GM08714 (cell line): ENCODE data around the gene UBAP1L.
"Not testable (repeated sequence)": the region's sequence is repeated elsewhere in the genome, so short reads cannot be mapped to it uniquely, and the experiment has no call there.

Experiments used
- H3K4me3 ChIP-seq: fragments of 200-500 bp; sonication (Bioruptor generic); 2 replicates; pipeline ENCODE4 v1.5.1; 2014; ENCODE audit warnings: mild to moderate bottlenecking, low read length, inconsistent platforms
- ZNF274 ChIP-seq: IDR thresholded peaks from 2 replicates; pipeline ENCODE4 v1.6.1; 2012; ENCODE audit warnings: mild to moderate bottlenecking, low read depth, low read length

The UBAP1L gene

DNA sequence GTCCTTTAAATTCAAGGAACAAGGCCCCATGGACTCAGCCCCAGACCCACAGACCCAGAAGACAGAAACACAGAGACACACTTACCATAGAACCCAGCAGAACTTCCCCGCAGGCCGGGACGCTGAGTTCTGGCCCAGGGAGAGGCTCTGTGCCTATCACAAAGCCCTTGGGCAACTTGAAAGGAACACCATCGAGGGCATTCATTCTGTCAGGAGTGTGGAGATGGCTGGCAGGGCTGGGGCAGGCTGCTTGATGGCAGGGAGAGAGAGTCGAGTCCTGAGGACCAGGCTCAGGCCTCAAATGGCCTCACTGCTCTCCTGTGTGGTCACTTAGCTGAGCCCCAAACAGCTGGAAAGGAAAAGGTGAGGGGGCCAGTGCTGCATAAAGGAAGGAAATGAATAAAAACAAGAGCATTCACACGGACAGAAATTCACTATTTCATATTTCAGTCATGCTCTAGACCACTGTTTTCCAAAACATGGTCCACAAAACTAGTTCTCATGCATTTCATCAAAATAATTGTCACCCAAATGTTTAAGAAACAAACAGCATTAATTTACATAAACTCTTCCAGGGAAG lies 8.9 kb downstream of the UBAP1L start:
- no peak overlapping the region for H3K4me3 ChIP-seq
- TF ChIP-seq ZNF274 = no peak

DNA sequence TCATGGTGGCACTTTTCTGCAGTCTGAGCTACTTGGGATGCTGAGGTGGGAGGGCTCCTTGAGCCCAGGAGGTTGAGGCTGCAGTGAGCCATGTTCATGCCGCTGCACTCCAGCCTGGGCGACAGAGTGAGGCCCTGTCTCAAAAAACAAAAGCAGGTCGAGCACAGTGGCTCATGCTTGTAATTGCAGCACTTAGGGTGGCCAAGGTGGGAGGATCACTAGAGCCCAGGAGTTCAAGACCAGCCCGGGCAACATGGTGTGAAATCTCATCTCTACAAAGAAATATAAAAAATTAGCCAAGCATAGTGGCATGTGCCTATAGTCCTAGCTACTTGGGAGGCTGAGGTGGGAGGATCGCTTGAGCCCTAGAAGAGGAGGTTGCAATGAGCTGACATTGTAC lies 10.0 kb downstream of the UBAP1L start:
- no peak overlapping the region for H3K4me3 ChIP-seq
- TF ChIP-seq ZNF274 = no peak

DNA sequence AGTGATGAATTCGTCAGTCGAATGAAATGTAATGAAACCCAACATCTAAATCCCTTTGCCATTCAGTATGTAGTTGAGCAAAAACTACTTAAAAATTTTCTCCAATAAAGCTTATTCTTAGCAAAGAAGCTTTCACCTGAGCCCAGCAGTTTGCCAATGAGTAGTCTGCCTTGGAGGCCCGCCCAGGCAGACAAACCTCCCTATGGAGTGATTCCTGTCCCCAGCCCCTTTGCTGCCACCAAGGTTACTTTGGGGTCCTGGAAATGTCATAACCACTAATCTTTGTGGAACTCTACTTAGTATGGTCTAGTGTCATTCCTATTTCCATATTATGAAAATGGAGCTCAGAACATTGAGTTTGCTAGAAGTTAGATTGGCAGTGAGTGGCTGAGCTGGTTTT lies 12.1 kb downstream of the UBAP1L start:
- no peak overlapping the region for H3K4me3 ChIP-seq
- TF ChIP-seq ZNF274 = no peak

DNA sequence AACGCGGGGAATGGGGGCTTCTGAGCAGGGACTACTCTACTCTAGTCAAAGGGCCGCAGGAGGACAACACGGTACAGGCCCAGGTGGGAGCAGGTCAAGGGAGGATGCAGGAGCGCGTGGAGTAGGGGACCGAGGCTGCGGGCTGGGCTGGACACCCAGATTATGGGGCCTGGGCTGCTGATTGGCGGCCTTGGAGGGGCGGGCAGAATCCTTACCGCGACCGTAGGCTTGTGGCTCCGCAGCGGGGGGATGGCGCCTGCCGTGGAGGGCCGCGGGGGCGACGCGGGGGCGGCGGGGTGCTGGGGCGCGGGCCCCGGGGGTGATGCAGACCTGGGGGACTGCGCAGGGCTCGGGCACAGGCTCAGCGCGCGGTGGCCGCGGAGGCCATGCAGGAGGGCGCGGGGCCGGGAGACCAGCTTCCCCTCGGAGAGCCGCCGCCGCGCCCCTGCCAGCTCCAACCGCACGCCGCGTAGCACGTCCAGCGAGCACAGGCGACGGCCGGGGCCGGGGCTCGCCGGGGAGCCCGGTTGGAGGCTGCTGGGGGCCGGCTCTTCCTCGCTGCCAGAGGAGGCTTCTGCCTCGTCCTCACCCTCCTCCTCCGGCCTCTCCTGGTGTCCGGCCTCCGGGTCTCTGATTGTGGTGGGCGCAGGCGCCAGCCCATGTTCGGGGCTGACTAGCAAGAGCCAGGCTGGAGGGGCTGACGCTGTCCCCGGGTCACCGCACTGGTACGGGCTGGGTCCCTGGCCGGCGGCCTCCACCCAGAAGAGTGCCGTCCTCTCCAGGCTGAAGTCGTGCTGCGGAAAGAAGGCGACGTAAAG lies 12.9 kb downstream of the UBAP1L start:
- no peak for TF ChIP-seq ZNF274
- H3K4me3 ChIP-seq = no peak overlapping the region

DNA sequence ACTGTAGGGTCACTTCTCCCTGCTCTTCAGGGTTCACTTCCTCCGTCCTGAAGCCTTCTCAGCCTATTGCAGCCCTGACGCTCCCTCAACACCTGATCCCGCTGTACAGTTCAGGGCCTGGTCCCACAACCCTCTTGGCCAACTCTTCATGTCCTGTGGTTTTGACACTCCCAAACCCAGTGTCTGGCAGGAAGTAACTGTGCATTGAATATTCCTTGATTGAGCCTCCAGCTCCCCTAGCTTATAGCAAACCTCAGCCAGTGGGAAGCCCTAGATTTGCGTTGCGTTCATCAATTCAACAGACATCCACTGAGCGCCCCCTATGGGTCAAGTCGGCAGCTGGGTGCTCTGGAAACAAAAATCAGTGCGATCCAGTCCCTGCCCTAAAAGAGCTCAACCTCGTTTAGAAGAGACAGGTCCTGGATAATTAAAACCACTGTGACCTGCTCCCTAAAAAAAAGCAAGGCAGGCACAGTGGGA lies 13.5 kb downstream of the UBAP1L start:
- no peak for TF ChIP-seq ZNF274

DNA sequence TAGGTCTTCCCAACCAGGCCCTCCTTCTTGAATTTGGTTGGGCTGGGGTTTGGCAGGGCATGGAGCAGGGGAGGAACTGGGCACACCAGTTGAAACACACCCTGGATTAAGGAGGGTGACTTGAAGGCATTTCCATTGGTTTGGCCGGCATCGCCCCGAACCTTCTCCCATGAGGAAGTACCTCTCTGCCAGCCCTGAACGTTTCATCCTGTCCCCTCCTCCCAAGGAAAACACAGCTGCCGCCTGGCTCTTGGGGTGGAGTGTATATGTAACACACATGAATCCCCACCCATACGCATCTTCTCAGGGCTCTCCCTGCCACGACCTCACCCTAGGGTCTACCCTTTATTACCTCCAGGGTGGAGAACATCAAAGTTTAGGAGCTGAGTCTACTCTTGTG lies 14.6 kb downstream of the UBAP1L start:
- TF ChIP-seq ZNF274 = no peak

More for the DNA sequence above, 13.5 kb downstream of the UBAP1L start:
- H3K4me3 ChIP-seq = no peak overlapping the region

DNA sequence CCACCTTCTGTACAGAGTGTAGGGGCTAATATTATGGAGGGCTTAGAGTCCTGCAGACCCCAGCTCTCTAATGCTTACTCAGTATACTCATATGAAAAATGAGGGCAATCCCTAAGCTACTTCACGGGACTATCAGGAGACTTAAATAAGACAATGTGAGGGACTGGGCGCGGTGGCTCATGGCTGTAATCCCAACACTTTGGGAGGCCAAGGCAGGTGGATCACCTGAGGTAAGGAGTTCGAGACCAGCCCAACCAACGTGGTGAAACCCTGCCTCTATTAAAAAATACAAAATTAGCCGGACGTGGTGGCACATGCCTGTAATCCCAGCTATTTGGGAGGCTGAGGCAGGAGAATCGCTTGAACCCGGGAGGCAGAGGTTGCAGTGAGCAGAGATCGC lies 15.2 kb downstream of the UBAP1L start:
- not testable (repeated sequence) for H3K4me3 ChIP-seq

More for the DNA sequence above, 14.6 kb downstream of the UBAP1L start:
- no peak overlapping the region for H3K4me3 ChIP-seq

DNA sequence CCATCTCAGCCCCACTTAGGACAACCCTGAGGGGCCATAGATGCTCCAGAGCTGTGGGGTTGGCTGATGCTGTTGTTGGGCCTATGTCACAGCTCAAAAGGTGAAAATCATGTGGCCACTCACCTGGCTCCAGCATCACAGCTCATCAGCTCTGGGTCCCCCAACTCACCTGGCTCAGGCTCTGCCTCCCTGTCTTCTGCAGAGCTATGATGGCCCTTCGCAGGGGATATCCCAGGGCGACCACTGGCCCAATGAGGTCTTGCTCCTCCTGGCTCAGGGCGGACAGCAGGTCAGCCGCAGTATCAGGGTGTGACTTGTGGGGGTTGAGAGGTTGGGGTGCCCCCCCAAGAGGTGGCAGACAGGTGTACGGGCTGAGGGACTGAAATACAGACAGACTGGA lies 15.7 kb downstream of the UBAP1L start:
- H3K4me3 ChIP-seq = no peak overlapping the region
- no peak for TF ChIP-seq ZNF274

DNA sequence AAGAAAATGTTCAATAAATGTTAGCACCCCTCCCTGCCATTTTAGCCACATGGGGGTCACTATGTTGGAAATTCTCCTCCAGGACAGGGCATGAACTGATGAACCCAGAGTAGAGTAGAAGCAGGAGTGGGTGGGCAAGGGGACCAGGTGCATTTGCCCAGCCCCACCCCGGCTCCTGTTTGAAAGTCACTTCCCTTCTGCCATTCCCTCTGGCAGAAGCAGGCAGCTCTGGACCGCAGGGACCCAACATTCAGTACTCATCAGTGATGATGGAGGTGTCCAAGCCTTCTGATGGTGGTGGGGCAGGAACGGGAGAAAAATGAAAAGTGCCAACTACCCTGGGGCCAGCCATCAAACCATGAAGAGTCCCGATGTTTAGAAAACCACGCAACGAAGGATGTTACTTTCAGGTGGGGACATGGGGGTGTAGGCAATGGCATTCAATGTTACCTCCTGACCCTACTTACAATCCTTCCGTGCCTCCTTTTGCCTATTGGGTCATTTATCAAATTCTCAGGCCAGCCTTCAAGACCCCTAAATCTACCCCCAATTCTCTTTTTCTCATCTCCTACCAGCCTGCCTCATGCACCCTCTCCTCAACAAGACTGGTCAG lies 17.2 kb downstream of the UBAP1L start:
- TF ChIP-seq ZNF274 = no peak

DNA sequence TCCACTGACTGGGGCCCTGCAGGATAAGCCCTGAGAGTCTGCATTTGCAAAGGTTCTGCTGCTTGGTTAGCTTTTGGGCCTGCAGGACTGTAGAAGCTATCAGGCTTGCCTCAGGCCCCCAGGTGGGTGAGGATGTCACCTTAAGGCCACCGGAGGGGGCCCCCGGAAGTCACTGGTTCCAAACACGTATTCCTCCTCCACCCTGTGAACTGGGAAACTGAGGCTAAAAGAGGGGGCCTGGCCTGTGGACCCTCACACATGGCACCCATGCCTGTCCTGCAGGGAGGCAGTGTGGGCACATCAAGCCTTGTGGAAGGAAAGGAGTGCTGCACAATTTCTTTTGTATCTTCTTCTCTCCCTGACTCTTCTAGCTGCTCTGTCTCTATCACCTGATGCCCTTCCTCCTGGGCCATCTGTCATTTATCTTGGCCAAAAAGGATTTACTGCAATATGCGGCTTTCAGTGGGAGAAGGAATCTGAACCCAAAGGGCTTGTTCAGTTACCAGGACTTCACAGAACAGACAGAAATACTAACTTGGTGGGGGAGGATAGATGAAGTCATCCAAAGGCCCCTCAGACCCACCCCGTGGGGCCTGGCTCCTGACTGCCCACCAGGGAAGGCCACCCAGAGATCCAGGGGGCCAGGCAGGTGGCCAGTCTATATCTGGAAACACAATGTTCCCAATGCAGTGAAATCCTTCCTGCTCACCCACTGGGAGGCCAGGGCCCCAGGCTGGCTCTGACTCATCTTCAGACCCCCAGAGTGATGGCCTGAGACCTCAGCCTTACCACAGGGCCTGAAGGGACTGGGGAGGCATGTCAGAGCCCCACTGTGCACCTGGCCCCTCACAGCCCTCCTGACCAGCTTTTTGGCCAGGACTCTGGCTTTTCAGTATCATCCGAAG lies 18.3 kb downstream of the UBAP1L start:
- TF ChIP-seq ZNF274 = no peak
- H3K4me3 ChIP-seq = no peak overlapping the region

More for the DNA sequence above, 17.2 kb downstream of the UBAP1L start:
- H3K4me3 ChIP-seq = no peak overlapping the region

DNA sequence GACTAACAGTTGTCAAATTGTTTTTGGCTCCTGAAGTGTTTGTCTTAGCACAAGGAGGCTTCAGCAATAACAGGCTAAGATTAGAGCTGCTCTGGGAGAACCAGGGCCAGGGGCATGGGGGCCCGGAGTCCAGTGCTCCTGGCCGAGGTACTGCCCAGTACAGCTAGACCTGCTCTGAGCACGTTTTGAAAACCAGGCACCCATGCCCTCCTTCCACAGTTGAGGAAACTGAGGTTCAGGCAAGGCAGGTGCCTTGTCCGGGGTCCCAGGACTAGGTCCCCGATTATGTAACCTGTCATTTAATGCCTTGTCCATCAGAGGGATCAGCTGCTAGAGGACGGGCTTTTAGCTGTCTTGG lies 19.3 kb downstream of the UBAP1L start:
- TF ChIP-seq ZNF274 = no peak
- H3K4me3 ChIP-seq = no peak overlapping the region

DNA sequence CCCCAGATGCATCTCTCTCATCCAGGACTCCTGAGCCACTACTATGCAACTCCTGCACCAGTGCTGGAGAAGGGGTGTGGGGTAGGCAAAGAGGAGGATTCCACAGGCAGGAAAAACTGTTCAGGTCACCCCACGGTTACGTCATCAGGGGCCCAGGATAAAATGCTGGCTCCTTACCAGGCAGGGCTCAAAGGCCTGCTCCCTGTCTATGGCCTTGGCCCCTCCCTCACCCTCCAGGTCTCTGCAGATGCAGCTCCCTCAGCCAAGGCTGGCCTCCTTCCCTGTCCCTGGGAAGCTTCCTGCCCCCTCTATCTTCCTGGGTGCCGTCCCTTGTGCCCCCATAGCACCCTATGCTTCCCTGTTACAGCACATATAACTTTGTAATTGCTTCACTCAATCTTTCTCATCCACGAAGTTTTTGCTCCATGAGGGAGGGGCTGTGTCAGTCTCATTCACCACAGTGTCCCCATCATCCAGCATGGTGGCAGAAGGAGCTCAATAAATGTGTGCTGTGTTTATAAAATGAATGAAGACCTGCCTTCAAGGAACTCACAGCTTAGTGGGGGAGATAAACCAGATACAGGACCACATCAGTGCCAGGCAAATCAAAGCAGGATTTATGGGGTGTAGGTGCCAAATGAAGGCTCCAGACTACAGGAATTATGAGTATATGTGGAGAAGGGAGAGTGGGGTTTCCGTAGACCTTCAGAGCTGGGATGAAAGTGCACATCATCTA lies 19.8 kb downstream of the UBAP1L start:
- no peak for TF ChIP-seq ZNF274
- no peak overlapping the region for H3K4me3 ChIP-seq

DNA sequence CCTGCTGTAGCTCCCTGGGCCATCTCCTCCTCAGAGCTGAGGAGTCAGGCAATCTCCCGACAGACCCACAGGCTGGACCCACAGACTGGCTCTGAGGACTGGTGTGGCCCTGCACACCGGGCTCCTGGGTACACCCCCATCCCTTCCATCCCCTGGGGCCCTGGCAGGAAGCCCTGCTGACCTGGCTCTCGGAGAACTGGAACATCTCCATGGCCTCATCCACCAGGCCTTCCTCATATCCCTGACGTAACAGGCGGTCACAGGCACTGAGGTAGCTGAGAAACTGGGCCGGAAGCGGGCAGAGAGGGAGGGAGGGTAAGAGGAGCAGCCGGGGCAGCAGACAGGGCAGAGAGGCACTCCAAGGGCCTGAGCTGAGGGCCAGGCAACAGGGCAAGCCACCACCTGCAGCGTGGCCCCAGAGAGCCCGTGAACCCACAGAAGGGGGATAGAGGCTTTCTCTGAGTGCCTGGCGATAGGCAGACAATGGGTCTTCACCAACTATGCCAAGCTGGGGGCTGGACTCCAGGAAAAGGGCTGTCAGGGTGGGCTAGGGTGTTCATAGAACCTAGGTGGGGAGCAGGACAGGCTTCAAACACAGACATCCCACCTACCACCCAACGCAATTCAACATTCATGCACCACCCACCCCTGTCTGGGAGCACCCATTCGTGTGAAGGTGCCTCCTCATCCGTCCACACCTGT lies 20.6 kb downstream of the UBAP1L start:
- TF ChIP-seq ZNF274 = no peak
- H3K4me3 ChIP-seq = no peak overlapping the region

DNA sequence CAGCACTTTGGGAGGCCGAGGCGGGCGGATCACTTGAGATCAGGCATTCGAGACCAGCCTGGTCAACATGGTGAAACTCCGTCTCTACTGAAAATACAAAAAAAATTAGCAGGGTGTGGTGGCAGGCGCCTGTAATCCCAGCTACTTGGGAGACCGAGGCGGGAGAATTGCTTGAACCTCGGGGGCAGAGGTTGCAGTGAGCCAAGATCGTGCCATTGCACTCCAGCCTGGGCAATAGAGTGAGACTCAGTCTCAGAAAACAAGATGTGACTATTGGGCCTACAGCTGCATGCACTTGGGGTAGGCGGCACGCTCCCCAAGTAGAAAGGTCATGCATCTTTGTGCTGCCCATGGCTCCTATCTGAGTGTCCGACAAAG lies 21.2 kb downstream of the UBAP1L start:
- not testable (repeated sequence) for H3K4me3 ChIP-seq
